HG03135 (cell line): ENCODE data around the gene HSD17B4.
"Not testable (repeated sequence)": the region's sequence is repeated elsewhere in the genome, so short reads cannot be mapped to it uniquely, and the experiment has no call there.

Source experiments
- ATAC-seq: cut with Tn5 transposase; IDR thresholded peaks from one replicate; pipeline ENCODE4 v1.9.1; 2021; ENCODE audit warnings: mild to moderate bottlenecking, moderate library complexity; ENCODE audit not compliant: unreplicated experiment

Gene HSD17B4, protein sequence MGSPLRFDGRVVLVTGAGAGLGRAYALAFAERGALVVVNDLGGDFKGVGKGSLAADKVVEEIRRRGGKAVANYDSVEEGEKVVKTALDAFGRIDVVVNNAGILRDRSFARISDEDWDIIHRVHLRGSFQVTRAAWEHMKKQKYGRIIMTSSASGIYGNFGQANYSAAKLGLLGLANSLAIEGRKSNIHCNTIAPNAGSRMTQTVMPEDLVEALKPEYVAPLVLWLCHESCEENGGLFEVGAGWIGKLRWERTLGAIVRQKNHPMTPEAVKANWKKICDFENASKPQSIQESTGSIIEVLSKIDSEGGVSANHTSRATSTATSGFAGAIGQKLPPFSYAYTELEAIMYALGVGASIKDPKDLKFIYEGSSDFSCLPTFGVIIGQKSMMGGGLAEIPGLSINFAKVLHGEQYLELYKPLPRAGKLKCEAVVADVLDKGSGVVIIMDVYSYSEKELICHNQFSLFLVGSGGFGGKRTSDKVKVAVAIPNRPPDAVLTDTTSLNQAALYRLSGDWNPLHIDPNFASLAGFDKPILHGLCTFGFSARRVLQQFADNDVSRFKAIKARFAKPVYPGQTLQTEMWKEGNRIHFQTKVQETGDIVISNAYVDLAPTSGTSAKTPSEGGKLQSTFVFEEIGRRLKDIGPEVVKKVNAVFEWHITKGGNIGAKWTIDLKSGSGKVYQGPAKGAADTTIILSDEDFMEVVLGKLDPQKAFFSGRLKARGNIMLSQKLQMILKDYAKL

DNA sequence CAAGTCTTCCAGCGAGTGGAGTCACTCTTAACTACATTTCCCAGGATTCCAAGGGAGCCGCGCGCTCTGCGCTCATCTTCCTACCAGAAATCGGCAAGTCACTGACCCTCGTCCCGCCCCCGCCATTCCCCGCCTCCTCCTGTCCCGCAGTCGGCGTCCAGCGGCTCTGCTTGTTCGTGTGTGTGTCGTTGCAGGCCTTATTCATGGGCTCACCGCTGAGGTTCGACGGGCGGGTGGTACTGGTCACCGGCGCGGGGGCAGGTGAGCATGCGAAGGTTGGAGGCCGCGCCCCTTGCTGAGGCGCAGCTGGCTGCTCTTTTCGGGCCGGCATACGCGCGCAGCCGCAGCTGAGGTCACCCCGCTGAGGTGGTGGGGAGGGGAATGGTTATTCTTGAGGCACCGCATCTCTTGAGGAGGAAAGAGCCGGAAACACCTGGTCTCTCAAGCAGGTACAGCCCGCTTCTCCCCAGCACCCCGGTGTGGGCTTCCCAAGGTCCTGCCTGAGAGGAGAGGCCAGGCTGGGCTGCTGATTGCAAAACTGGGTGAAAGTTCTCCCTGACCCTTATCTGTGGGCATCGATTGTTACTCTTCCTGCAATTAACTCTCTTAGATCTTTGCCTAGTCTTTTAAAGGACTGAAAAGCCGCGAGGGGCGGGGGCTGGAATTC, at the start of gene HSD17B4:
Gene HSD17B4, plus strand, starts transcription at position 125 of the 667 bp plus-strand sequence. Its CDS starts 79 bp downstream, at position 204.
- ATAC-seq, result peak; percentile 98

DNA sequence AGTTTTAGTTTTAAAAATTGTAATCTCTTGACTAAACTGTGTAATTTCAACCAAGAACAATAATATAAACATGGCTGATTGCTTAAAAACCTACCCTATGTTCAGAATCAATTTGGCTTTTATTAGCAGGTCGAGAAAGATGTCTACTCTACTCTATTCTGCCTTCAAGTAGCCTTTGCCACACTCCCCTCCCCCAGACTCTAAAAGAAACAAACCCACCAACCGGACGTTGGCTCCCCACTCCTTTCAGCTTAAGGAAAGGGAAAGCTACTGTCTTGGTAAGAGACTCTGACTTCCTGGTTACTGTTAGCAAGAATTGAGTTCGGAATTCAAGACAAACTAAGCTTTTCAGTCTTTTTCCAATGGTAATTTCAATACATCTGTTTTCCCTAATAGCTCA, 49.7 kb upstream of the HSD17B4 start:
- no peak for ATAC-seq

DNA sequence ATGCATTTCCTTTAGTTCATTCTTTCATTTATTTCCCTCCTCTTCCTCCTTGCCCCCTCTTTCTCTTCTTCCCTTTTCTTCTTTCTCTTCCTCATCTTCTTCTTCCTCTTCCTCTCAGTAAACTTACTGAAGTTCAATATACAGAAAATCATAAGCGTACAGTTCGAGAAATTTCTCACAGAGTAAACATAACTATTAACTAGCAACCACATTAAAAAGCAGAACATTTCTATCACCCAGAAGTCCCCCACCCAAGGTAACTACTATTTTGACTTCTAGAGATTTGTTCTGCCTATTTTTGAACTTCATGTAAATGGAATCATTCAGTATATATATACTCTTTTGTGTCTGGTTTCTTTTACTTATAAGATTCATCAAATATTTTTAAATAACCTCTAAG, 48.3 kb upstream of the HSD17B4 start:
- no peak for ATAC-seq

DNA sequence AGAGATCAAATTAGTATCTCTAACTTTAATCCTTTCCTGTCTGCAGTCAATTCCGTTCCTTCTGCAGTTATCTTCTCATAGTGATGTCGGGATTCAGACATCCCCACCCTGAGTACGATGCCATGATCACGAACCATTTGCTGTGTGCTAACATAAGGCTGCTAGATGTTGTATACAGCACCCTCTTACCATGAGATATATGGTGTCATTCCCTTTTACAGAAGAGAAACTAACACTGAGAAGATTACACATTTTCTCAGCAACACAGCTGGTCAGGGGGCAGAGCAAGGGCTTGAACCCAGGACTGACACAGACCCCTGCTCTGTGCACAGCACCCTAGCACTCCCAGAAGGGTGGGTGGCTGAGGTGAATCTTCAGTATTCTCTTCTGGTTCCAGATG, 46.9 kb upstream of the HSD17B4 start:
- ATAC-seq, result no peak

DNA sequence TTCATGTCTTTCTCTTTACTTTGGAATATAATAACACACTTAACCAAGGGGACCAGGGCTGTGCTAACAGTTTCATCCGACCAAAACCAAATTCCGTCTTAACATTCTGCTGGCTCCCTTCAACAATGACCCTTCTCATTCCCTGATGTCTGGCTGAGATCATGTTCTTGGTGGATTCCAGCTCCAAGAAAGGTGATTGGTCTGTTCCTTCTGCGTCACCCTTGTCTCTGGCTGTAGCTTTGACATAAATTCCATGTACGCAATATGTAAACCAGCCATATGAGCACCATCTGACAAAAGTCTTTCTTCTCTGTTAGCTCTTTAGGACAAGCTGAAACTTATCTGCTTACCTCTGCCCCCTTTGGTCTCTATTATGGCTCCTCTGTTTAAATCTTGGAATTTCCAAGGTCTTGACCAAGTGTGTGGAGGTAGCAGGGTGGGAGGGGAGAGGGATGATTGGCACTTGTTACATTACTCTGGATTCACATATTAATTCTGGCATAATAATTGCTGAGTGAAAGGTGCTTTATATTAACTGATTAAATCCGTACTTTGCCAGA, 45.7 kb upstream of the HSD17B4 start:
- ATAC-seq, result no peak

DNA sequence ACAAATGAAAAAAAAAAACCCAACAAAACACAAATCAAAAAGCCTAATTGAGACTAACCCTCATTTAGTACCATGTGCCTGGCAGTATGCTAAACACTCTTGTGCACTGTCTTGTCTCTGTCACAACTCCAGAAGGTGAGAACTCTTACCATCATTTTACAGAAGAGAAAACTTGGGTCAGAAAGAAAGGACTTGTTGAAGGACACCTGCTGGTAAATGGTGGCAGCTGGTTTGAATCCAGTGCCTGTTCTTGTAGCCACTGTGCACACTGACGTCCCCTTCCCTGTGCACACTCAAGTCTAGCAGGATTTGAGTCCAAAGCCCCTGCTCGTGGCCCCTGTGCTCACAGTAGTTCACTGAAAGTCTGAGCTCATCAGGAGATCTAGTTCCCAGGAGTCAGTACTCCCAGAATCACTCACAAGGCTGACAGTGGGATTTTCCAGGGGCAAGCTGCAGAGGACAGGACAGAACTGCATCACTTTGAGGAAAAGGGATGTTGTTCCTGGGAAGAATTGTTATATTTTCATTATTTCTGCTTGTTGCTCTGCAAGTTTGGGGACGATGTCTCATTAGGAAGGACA, 43.0 kb upstream of the HSD17B4 start:
- no peak for ATAC-seq

DNA sequence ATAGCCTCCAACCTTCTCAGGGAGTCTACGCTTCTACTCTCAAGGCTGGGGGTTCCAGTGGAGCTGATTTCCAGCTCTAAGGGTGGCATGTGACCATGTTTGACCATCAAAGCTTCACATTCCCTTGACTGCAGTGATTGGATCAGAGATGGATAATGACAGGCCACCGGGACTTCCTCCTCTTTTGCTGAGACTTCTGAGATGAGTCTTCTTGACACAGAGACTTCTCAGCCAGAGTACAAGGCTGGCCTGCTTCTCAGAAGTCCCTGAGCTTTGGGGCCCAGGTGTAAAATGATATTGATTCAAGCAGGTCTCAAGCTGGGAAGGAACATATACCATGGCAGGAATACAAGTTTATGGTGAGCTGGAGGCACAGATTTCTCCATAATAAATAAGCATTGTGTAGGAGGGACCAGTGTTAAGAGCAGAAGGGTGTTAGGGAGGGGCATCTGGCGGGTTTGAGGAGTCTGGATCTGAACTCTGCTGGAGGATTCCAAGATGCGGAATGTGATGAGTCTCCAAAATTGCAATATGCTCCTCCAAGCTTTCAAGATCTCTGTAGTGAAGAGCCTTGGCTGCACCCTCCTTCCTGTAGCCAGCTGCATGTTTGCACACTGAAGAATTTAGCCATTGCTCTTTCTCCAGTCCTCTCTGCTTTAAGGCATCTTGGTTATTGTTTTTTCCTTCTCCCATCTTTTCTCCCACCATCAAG, 41.7 kb upstream of the HSD17B4 start:
- no peak for ATAC-seq

DNA sequence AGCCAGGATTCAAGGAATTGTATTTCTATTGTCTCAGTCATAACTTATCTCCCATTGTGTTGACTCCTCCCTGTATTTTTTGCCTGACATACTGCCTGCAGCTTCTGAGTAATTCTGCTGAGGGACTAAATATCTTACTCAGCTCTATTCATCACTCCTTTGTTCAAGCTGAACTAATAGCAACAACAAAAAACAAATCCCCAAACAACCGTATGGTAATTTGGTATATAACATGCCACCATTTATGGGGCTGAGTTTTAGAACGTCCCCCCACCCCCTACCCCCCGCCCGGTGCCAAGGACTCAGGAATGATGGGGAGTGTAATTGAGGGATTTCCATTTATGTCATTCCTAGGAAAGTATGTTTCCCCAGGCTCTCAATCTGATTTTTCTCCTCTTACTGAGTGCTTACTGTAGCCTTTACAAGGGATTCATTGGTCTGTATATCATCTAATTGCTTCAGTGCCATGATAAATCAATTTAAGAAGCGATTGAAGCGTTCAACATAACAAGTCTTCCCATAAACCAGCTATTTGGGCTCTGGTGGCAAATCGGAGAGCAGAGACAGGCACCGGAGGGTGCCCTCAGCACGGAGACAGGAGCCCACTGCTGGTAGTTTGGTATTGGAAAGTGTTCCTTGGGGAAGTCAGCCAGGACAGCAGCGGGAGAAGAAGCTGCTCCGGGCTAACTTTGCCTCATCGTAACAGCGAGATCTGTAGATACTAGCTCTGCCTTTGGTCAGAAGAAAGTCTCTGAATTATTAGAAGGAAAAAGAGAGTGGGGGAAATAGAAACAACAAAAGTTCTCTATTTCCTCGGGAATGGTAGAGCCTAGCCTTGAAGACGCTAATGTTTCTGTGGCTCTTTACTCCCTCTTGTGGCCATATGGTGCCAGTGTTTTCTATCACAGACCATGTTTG, 40.7 kb upstream of the HSD17B4 start:
- peak; percentile 67 for ATAC-seq

DNA sequence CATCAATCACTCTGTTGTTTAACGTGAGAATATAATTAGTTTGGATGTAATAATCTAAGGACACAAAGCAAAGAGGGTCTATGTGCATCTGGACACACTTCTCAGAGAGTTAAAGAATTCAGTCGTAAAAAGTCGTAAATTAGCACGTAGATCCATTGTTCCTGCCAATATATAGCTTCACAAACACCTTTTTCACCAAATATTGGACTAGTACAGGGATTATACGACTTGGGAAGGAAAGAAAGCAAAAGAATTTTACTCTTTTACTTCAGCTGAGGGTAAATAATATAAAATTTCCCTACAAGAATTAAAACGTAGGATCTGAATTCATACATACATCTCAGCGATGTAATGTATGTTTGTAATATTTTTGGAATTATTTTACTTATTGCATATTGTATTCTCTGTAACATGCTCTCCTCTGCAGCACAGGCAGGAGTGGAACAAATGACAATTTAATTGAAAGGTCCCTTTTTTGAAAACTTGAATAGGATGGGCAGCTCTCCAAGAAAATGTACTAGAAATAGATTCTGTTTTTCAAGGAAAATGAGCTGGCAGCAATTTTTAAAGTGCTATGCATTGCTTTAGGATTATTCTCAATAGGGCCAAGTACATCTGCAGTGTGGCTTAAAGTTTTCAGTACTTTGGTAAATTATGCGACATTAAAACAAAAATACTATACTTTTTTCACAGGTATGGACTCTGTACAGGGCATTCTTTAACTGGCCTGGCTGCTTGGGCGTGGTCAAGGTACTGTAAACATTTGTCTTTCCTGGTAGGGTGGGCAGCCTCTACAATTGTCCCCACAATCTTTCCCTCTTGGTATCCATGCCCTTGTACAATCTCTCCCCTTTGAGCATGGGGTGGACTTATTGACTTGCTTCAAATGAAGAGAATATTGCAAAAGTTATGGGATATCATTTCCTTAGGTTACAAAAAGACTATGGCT, 39.7 kb upstream of the HSD17B4 start:
- no peak for ATAC-seq

DNA sequence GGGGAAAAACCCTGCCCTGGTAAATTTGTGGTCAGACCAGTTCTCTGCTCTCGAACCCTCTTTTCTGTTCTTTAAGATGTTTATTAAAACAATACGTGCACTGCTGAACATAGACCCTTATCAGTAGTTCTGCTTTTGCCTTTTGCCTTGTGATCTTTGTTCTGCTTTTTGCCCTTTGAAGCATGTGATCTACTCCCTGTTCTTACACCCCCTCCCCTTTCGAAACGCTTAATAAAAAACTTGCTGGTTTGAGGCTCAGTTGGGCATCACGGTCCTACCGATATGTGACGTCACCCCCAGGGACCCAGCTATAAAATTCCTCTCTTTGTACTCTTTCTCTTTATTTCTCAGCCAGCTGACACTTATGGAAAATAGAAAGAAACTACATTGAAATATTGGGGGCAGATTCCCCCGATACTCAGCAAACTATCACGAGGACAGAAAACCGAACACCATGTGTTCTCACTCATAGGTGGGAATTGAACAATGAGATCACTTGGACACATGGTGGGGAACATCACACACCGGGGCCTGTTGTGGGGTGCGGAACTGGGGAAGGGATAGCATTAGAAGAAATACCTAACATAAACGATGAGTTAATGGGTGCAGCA, 38.1 kb upstream of the HSD17B4 start:
- ATAC-seq, result not testable (repeated sequence)

DNA sequence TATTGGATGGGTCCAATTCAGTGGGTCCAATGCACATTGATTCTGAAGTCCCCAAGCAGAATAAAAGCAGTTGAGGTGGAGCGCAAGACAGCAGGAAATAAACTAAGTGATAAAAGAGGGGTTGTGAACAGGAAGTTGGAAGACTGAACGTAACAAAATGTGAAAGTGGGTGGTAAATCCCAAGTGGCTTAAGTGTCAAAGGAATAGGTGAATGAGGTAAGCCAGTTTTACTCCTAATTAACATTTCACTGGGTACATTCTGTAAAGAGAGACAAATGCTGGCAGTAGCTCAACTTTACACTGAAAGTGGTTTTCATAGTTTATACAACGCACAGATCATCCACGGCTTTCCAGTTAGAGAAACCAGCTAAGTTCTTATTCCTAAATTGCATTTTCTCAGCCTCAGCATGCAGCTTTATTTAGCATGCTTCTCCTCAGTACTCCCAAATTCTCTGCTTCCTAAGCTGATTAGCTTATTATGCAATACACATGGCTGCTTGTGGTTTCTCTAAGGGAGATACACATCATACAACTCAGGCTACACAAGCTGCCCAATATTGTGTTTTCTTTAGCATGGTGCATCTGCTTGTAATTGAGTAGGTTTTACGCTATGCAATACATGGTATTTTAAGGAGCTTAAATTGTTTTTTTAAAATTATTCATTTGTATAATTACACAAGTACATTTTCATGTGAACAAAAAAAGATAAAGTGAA, 34.2 kb upstream of the HSD17B4 start:
- no peak for ATAC-seq

DNA sequence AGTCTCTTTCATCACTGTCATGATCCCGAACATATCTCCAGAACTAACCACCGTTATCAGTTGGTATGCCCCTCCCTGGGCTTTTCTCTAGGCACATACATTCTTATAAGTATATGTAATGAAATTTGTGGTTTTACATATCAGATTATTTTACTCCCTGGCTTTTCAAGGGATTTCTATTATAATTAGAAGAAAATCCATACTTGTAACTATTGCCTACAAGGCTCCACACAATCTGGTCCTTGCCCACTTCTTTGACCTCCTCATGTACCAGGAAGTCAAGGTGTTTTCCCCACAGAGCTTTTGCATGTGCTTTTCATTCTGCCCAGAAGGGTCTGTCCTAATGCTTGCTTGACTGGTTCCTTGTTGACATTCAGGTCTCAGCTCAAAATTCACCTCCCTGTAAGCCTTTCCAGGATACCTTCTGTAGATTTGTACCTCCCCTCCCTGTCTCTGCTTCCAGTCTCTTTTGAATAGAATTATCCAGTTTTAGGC, 33.6 kb upstream of the HSD17B4 start:
- ATAC-seq, result no peak

DNA sequence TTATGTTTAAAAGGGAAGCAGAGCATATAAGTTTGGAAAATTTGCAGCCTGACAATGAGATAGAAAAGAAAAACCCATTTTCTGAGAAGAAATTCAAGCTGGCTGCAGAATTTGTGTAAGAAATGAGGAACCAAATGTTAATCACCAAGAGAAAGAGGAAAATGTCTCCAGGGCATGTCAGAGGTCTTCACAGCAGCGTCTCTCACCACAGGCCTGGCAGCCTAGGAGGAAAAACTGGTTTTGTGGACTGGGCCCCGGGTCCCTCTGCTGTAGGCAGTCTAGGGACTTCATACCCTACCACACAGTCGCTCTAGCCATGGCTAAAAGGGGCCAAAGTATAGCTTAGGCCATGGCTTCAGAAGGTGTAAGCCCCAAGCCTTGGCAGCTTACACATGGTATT, 32.1 kb upstream of the HSD17B4 start:
- no peak for ATAC-seq

DNA sequence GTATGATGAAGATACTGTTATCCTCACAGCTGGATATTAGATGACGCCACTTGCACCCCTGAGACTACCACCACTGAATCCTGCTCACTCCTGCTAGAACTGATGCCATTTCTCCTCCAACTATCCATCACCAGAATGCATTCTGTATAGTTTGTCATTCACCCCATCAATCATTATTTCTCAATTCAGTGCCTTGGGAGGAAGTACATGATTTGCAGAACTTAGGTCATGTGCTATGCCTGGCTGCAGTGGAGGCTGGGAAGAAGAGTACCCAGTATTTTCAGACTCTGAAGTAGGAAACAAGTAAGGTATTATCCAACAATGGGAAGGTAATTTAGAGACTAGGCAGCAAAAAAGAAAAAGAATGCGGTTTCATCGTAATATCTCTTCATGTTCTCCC, 26.2 kb upstream of the HSD17B4 start:
- ATAC-seq, result no peak

DNA sequence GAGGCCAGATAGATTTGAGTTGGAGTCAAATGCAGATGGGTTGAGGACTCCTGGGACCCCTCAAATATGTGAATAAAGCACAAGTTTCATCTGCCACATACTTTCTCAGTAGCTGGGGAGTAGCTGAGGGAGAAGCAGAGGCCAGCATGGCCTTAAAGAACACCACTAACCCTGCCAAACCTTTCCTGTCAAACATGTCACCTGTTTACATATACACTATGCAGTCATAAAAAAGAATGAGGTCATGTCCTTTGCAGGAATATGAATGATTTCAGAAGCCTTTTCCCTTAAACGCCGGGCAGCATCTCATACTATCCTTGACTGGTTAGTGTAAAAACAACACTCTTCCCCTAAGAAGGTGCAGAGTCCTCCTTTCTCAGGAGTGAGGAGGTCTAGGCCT, 25.2 kb upstream of the HSD17B4 start:
- no peak for ATAC-seq

DNA sequence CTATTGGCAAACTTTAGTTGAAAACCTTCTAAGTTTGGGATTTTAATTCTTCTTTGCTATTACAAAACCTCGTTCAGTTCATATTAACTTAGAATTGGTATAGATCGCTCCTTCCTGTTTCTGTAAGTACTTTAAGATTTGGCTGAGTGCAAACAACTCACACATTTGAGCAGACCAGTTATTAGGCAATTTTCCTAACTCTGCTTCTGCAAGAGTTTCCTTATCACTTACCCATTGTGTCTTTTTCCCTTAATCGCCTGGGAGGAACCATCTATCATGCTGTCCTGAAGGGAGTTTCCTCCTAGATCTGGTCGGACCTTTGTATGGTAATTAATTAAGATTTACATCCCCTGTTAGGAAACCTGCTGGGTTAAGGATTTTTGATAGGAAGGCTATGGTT, 24.7 kb upstream of the HSD17B4 start:
- not testable (repeated sequence) for ATAC-seq

DNA sequence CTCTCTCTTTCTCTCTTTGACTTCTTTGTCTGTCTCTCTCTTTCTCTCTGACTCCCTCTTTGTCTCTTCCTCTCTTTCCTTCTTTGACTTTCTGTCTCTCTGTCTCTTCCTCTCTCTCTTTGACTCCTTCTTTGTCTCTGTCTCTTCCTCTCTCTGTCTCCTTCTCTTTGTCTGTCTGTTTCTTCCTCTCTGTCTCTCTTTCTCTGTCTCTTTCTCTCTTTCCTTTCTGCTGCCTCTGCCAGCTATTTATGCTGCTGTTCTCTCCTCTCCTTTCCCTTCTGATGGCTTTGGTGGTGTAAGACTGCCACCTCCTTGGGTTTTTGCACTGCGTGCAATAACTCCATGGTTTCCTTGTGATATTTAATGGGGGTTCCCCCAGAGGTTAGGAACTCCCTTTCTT, 24.1 kb upstream of the HSD17B4 start:
- not testable (repeated sequence) for ATAC-seq
